Activated T-cell treated with anti-CD3 and anti-CD28 coated beads, Interleukin-2, amount 50 U/mL, for 48 hours (primary cell): ENCODE measurements around the gene TMEM242.
A peak's percentile ranks its signal among the peaks of the same experiment; 100 is the strongest.
"Not testable (repeated sequence)": the region's sequence is repeated elsewhere in the genome, so short reads cannot be mapped to it uniquely, and the experiment has no call there.

ENCODE experiments used
- DNase-seq, 2 experiments: peaks; one replicate each; pipeline ENCODE4 v3.0.0-alpha.2; 2020

The TMEM242 gene

GRCh38 chr6:157323255-157323965 lies at the start of gene TMEM242:
Gene TMEM242 (minus strand): TSS chr6:157323519. CDS start chr6:157323499, 20 bp downstream.
- peak; percentile 97 to 98 for DNase-seq

- DNase-seq: no peak
Observed at GRCh38 chr6:157372501-157373280, 49.4 kb upstream of the TMEM242 start.

- no peak for DNase-seq
Observed at GRCh38 chr6:157370755-157371154, 47.4 kb upstream of the TMEM242 start.

GRCh38 chr6:157368359-157369049 lies 45.2 kb upstream of the TMEM242 start:
- DNase-seq: peak in 1 of 2 experiments; percentile 40

- DNase-seq: no peak
Observed at GRCh38 chr6:157366648-157367047, 43.3 kb upstream of the TMEM242 start.

- no peak for DNase-seq
Observed at GRCh38 chr6:157364705-157365104, 41.4 kb upstream of the TMEM242 start.

GRCh38 chr6:157361886-157362285 lies 38.6 kb upstream of the TMEM242 start:
- DNase-seq: no peak

- DNase-seq: no peak
Observed at GRCh38 chr6:157358287-157358686, 35.0 kb upstream of the TMEM242 start.

GRCh38 chr6:157346373-157346772 lies 23.1 kb upstream of the TMEM242 start:
- DNase-seq: no peak

GRCh38 chr6:157343732-157344131 lies 20.4 kb upstream of the TMEM242 start:
- no peak for DNase-seq

- no peak for DNase-seq
Observed at GRCh38 chr6:157339432-157339831, 16.1 kb upstream of the TMEM242 start.

GRCh38 chr6:157337751-157338150 lies 14.4 kb upstream of the TMEM242 start:
- DNase-seq: no peak

GRCh38 chr6:157337276-157337675 lies 14.0 kb upstream of the TMEM242 start:
- DNase-seq: not testable (repeated sequence)

GRCh38 chr6:157335829-157336228 lies 12.5 kb upstream of the TMEM242 start:
- no peak for DNase-seq

- DNase-seq: no peak
Observed at GRCh38 chr6:157333956-157334355, 10.6 kb upstream of the TMEM242 start.

GRCh38 chr6:157333537-157333936 lies 10.2 kb upstream of the TMEM242 start:
- DNase-seq: no peak

GRCh38 chr6:157332813-157333212 lies 9.5 kb upstream of the TMEM242 start:
- DNase-seq: no peak

- no peak for DNase-seq
Observed at GRCh38 chr6:157330831-157331230, 7.5 kb upstream of the TMEM242 start.

GRCh38 chr6:157329829-157330228 lies 6.5 kb upstream of the TMEM242 start:
- DNase-seq: no peak

GRCh38 chr6:157328108-157328692 lies 4.9 kb upstream of the TMEM242 start:
- DNase-seq: no peak

GRCh38 chr6:157326979-157327378 lies 3.7 kb upstream of the TMEM242 start:
- DNase-seq: no peak

- no peak for DNase-seq
Observed at GRCh38 chr6:157325069-157325805, 1.9 kb upstream of the TMEM242 start.

- no peak for DNase-seq
Observed at GRCh38 chr6:157323966-157324300, 614 bp upstream of the TMEM242 start.
